AG04449 (cell line): ENCODE results near the gene MFAP3L.
"Not testable (repeated sequence)": the region's sequence is repeated elsewhere in the genome, so short reads cannot be mapped to it uniquely, and the experiment has no call there.

Experiments used
- CTCF ChIA-PET: fragments of 350-600 bp; formaldehyde crosslinking; extraction: SDS; loops from one replicate; lab custom pipeline; 2021; ENCODE audit warnings: antibody characterized with exemption; lab: Yijun Ruan, JAX
- POLR2A ChIA-PET: fragments of 400-600, 350-600 bp; formaldehyde crosslinking; extraction: SDS; loops from one replicate; lab custom pipeline; 2020; ENCODE audit warnings: antibody characterized with exemption, inconsistent platforms; lab: Yijun Ruan, JAX
- DNase-seq: peaks from one replicate; pipeline ENCODE4 v3.0.0-alpha.2; 2010; ENCODE audit warnings: low read depth, low spot score
- H3K4me3 ChIP-seq: 2 replicates; pipeline ENCODE4 v1.5.1; 2011; ENCODE audit warnings: low read depth, mild to moderate bottlenecking, control low read depth, low read length
- CTCF ChIP-seq: IDR thresholded peaks from one replicate; pipeline ENCODE4 v1.5.1; 2011; ENCODE audit warnings: mild to moderate bottlenecking, moderate library complexity, low read length, control low read depth, inconsistent platforms; ENCODE audit not compliant: insufficient read depth; ENCODE audit errors: missing control alignments

MFAP3L gene

GRCh38 chr4:169948271-169948670, 77.9 kb downstream of the MFAP3L start:
- no peak for TF ChIP-seq CTCF
- ChIA-PET POLR2A (no interaction called here), CTCF (interaction anchor here (1.3 kb wide), 1 partner anchor 138 kb away, joined by 4 read pairs; no protein-coding TSS in a partner anchor)
- H3K4me3 ChIP-seq, result no peak overlapping the region
- DNase-seq, result no peak

GRCh38 chr4:169945636-169946035, 80.6 kb downstream of the MFAP3L start:
- ChIA-PET CTCF (no interaction called here), POLR2A (no interaction called here)
- no peak for TF ChIP-seq CTCF
- no peak for DNase-seq
- H3K4me3 ChIP-seq, result no peak overlapping the region

GRCh38 chr4:169943601-169944000, 82.6 kb downstream of the MFAP3L start:
- CTCF ChIA-PET, result not testable (repeated sequence)

GRCh38 chr4:169941141-169941540, 85.1 kb downstream of the MFAP3L start:
- no peak for DNase-seq
- no peak overlapping the region for H3K4me3 ChIP-seq
- TF ChIP-seq CTCF, result no peak
- ChIA-PET CTCF (no interaction called here), POLR2A (no interaction called here)

More at GRCh38 chr4:169943601-169944000, 82.6 kb downstream of the MFAP3L start:
- POLR2A ChIA-PET, H3K4me3 ChIP-seq, DNase-seq: not testable (repeated sequence)

GRCh38 chr4:169940460-169940859, 85.7 kb downstream of the MFAP3L start:
- H3K4me3 ChIP-seq, result no peak overlapping the region
- no peak for DNase-seq
- ChIA-PET POLR2A (no interaction called here), CTCF (no interaction called here)
- no peak for TF ChIP-seq CTCF
